Keratinocyte (primary cell): Measurements from ENCODE around the gene AARS2. TPM values are rescaled to one million over a fixed set of nuclear protein-coding genes. Genes with fewer than 3 reads are reported as not detected.
"Not testable (repeated sequence)": the region's sequence is repeated elsewhere in the genome, so short reads cannot be mapped to it uniquely, and the experiment has no call there.

ENCODE experiments used
- DNase-seq: peaks from one replicate; pipeline ENCODE4 v3.0.0-alpha.2; 2011; ENCODE audit warnings: low read depth, missing footprints, low spot score
- FAIRE-seq: peaks from 2 replicates; lab custom pipeline; 2011; peaks lifted over from hg19 to GRCh38; lab: Jason Lieb, UNC
- H2AFZ ChIP-seq: 2 replicates; pipeline ENCODE4 v1.6.0; 2012; ENCODE audit warnings: low read length, control low read depth, inconsistent platforms; ENCODE audit not compliant: control insufficient read depth
- H3K27ac ChIP-seq: 2 replicates; pipeline ENCODE4 v1.5.1; 2011; ENCODE audit warnings: low read length; ENCODE audit not compliant: control insufficient read depth, insufficient read depth
- H3K27me3 ChIP-seq: 3 replicates; pipeline ENCODE4 v1.6.0; 2011; ENCODE audit warnings: low read length; ENCODE audit not compliant: control insufficient read depth, insufficient read depth; ENCODE audit errors: extremely low read depth
- H3K36me3 ChIP-seq, 2 experiments: 2 replicates in 1 of 2; 3 replicates in 1 of 2; pipeline ENCODE4 v1.5.1; 2011; ENCODE audit warnings: low read length in 2 of 2, mild to moderate bottlenecking in 1 of 2; ENCODE audit not compliant: control insufficient read depth in 2 of 2, insufficient read depth in 2 of 2; ENCODE audit errors: extremely low read depth in 1 of 2
- H3K4me1 ChIP-seq: 3 replicates; pipeline ENCODE4 v1.5.1; 2011; ENCODE audit warnings: low read length; ENCODE audit not compliant: control insufficient read depth, insufficient read depth; ENCODE audit errors: extremely low read depth
- H3K4me2 ChIP-seq: 3 replicates; pipeline ENCODE4 v1.6.0; 2011; ENCODE audit warnings: low read depth, low read length; ENCODE audit not compliant: control insufficient read depth, insufficient read depth; ENCODE audit errors: extremely low read depth
- H3K4me3 ChIP-seq, 3 experiments: fragments of 200-600 bp in 1 of 3; sonication (generic) in 1 of 3; 2 replicates in 2 of 3; 3 replicates in 1 of 3; pipeline ENCODE4 v1.5.1; 2011 to 2016; ENCODE audit warnings: low read length in 3 of 3, mild to moderate bottlenecking in 3 of 3, control low read depth in 2 of 3, inconsistent platforms in 1 of 3, low read depth in 1 of 3, mixed read lengths in 1 of 3, mixed run types in 1 of 3, moderate library complexity in 1 of 3; ENCODE audit not compliant: control insufficient read depth in 2 of 3, insufficient read depth in 2 of 3; ENCODE audit errors: extremely low read depth in 1 of 3
- H3K79me2 ChIP-seq: 2 replicates; pipeline ENCODE4 v1.6.0; 2012; ENCODE audit warnings: low read length; ENCODE audit not compliant: control insufficient read depth, insufficient read depth
- H3K9ac ChIP-seq: 3 replicates; pipeline ENCODE4 v1.6.0; 2011; ENCODE audit warnings: low read length; ENCODE audit not compliant: control insufficient read depth, insufficient read depth; ENCODE audit errors: extremely low read depth
- H3K9me1 ChIP-seq: 3 replicates; pipeline ENCODE4 v1.6.0; 2011; ENCODE audit warnings: low read length; ENCODE audit not compliant: control insufficient read depth, insufficient read depth; ENCODE audit errors: extremely low read depth
- H3K9me3 ChIP-seq: 2 replicates; pipeline ENCODE4 v1.5.1; 2012; ENCODE audit warnings: low read depth, low read length; ENCODE audit not compliant: control insufficient read depth
- H4K20me1 ChIP-seq: 3 replicates; pipeline ENCODE4 v1.6.0; 2011; ENCODE audit warnings: low read length; ENCODE audit not compliant: control insufficient read depth, insufficient read depth; ENCODE audit errors: extremely low read depth
- CTCF ChIP-seq, 3 experiments: IDR thresholded peaks in 1 of 3; conservative IDR thresholded peaks in 1 of 3; optimal IDR thresholded peaks in 1 of 3; 2 replicates in 2 of 3; 3 replicates in 1 of 3; pipeline versions ENCODE3 to v1.5.1; 2011; ENCODE audit warnings: low read length in 3 of 3, mild to moderate bottlenecking in 3 of 3, moderate library complexity in 2 of 3, control low read depth in 1 of 3, inconsistent platforms in 1 of 3; ENCODE audit not compliant: insufficient read depth in 2 of 3; ENCODE audit errors: extremely low read depth in 1 of 3
- EZH2 ChIP-seq: IDR thresholded peaks from one replicate; pipeline ENCODE4 v1.6.1; 2012; ENCODE audit warnings: inconsistent platforms, mild to moderate bottlenecking, low read length, moderate library complexity
- dilution Hi-C: fragments of 300-500 bp; cut with MboI; formaldehyde crosslinking; loops from one replicate; pipeline ENCODE4 v1.7.0; 2020; ENCODE audit warnings: low sequenced_read_pairs; ENCODE audit not compliant: extremely low pct_ligation_motif_present
- polyA plus RNA-seq, 5 experiments: library from polyadenylated mRNA; depleted of rRNA in 3 of 5; stranded (reverse) in 3 of 5; stranded (forward) in 1 of 5; unstranded in 1 of 5; fragments of >200 nt; gene quantifications; 1 replicate in 1 of 5; 2 replicates in 3 of 5; 3 replicates in 1 of 5; pipeline versions ENCODE4 v1.2.1 to v1.2.3, GENCODE V29; 2011 to 2012; ENCODE audit warnings: missing spikeins in 2 of 5, low read depth in 1 of 5, low replicate concordance in 1 of 5

AARS2 gene
- polyA plus RNA-seq, 1 donor (not counting 4 experiments of a cell fraction or from before 2014, with no cell fraction given), result 5.8 TPM

GRCh38 chr6:44327096-44327495 lies 13.9 kb upstream of the AARS2 start:
- no peak overlapping the region for H3K4me3 ChIP-seq
- no peak overlapping the region for H3K4me2 ChIP-seq
- FAIRE-seq (no peak), DNase-seq (no peak)
- H2AFZ ChIP-seq, result no peak overlapping the region
- dilution Hi-C loops, result no loop called here
- no peak overlapping the region for H3K27ac ChIP-seq
- H3K9me3 ChIP-seq, result no peaks in the 10 kb centered on the region
- H3K9me1 ChIP-seq, result no peaks in the 10 kb centered on the region
- H4K20me1 ChIP-seq, result no peaks in the 10 kb centered on the region
- H3K79me2 ChIP-seq, result no peaks in the 10 kb centered on the region
- peaks cover 8% of the 10 kb centered on the region for H3K27me3 ChIP-seq
- no peaks in the 10 kb centered on the region for H3K4me1 ChIP-seq
- no peaks in the 10 kb centered on the region for H3K36me3 ChIP-seq
- no peak for TF ChIP-seq CTCF (optimal IDR thresholded peaks at IDR 0.05 in 1 of 3, IDR thresholded peaks at IDR 0.05 in 1 of 3, conservative IDR thresholded peaks at IDR 0.05 in 1 of 3; ENCODE audit: extremely low read depth in 1 of 3, insufficient read depth in 2 of 3, low read length in 3 of 3)
- no peak for TF ChIP-seq EZH2
- no peak overlapping the region for H3K9ac ChIP-seq

- H3K9ac ChIP-seq, result no peak overlapping the region
- H3K27ac ChIP-seq, result no peak overlapping the region
- no peak overlapping the region for H3K4me3 ChIP-seq
- no peak overlapping the region for H2AFZ ChIP-seq
- FAIRE-seq, result no peak
- H3K9me1 ChIP-seq, result no peaks in the 10 kb centered on the region
- no peaks in the 10 kb centered on the region for H3K79me2 ChIP-seq
- TF ChIP-seq CTCF (optimal IDR thresholded peaks at IDR 0.05 in 1 of 3, IDR thresholded peaks at IDR 0.05 in 1 of 3, conservative IDR thresholded peaks at IDR 0.05 in 1 of 3; ENCODE audit: extremely low read depth in 1 of 3, insufficient read depth in 2 of 3, low read length in 3 of 3) (no peak), EZH2 (no peak)
- H3K4me1 ChIP-seq, result no peaks in the 10 kb centered on the region
- DNase-seq, result no peak
- no peak overlapping the region for H3K4me2 ChIP-seq
- no peaks in the 10 kb centered on the region for H3K9me3 ChIP-seq
- H3K36me3 ChIP-seq, result no peaks in the 10 kb centered on the region
- H3K27me3 ChIP-seq, result no peaks in the 10 kb centered on the region
- no peaks in the 10 kb centered on the region for H4K20me1 ChIP-seq
- dilution Hi-C loops, result no loop called here
These were observed 8.1 kb upstream of the AARS2 start for GRCh38 chr6:44321210-44321609.

- H3K36me3 ChIP-seq, H3K9me3 ChIP-seq, H3K79me2 ChIP-seq, H3K9ac ChIP-seq, H3K4me3 ChIP-seq, H3K4me1 ChIP-seq, H2AFZ ChIP-seq, dilution Hi-C loops, H4K20me1 ChIP-seq, H3K27me3 ChIP-seq, H3K9me1 ChIP-seq, DNase-seq, H3K4me2 ChIP-seq, FAIRE-seq, H3K27ac ChIP-seq: not testable (repeated sequence)
These were observed 4.0 kb upstream of the AARS2 start for GRCh38 chr6:44317136-44317631.
